HepG2 (cell line): ENCODE data around the gene PSG6. TPM values are rescaled to one million over a fixed set of nuclear protein-coding genes. Genes with fewer than 3 reads are reported as not detected.

Experiments used
- ATAC-seq: fragments of 200-7000 bp; cut with Tn5 transposase; 3 replicates; pipeline ENCODE4 v1.9.1; 2020; ENCODE audit warnings: mild to moderate bottlenecking, moderate library complexity
- BruUV-seq: library from RNA; stranded (reverse); fragments of 400-500 nt; replicated peaks from 2 replicates; lab custom pipeline; 2021; lab: Mats Ljungman, UMichigan
- CTCF ChIA-PET: fragments of 300-600 bp; formaldehyde crosslinking; extraction: SDS; loops from one replicate; lab custom pipeline; 2021; ENCODE audit warnings: low total read pairs, inconsistent platforms, low intra/inter-chr PET ratio; lab: Yijun Ruan, JAX
- POLR2A ChIA-PET: fragments of 350-600 bp; sonication (Branson Sonifier 250); formaldehyde crosslinking; loops from one replicate; lab custom pipeline; 2020; ENCODE audit warnings: antibody characterized with exemption, inconsistent platforms; lab: Yijun Ruan, JAX
- DNase-seq: peaks from one replicate; pipeline ENCODE4 v3.0.0-alpha.2; 2015; ENCODE audit warnings: low spot score
- FAIRE-seq: peaks from 3 replicates; lab custom pipeline; 2011; peaks lifted over from hg19 to GRCh38; lab: Jason Lieb, UNC
- H2AFZ ChIP-seq: one replicate; pipeline ENCODE4 v1.6.1; 2011; ENCODE audit warnings: low read length, inconsistent platforms
- H3K27ac ChIP-seq: fragments of 300-600 bp; 3 replicates; pipeline ENCODE4 v1.8.0; 2011; ENCODE audit warnings: mixed run types, mild to moderate bottlenecking, mixed read lengths, low read length, inconsistent platforms; ENCODE audit not compliant: insufficient read depth; ENCODE audit errors: extremely low read length
- H3K27me3 ChIP-seq, 2 experiments: fragments of 200-600 bp in 1 of 2; 2 replicates in 1 of 2; 3 replicates in 1 of 2; pipeline versions ENCODE4 v1.6.0 to v1.8.0; 2011; ENCODE audit warnings: low read length in 2 of 2, mild to moderate bottlenecking in 2 of 2, moderate library complexity in 2 of 2, inconsistent platforms in 1 of 2; ENCODE audit not compliant: insufficient read depth in 2 of 2, control insufficient read depth in 1 of 2
- H3K36me3 ChIP-seq, 2 experiments: fragments of 200-600 bp in 1 of 2; replicated peaks in 1 of 2; 2 replicates in 1 of 2; 3 replicates in 1 of 2; pipeline versions ENCODE4 v1.5.1 to v1.8.0; 2011; ENCODE audit warnings: low read length in 2 of 2, inconsistent platforms in 1 of 2; ENCODE audit not compliant: insufficient read depth in 2 of 2, control insufficient read depth in 1 of 2
- H3K4me1 ChIP-seq: 2 replicates; pipeline ENCODE4 v1.5.1; 2012; ENCODE audit warnings: low read length, inconsistent platforms; ENCODE audit not compliant: insufficient read depth
- H3K4me2 ChIP-seq: 2 replicates; pipeline ENCODE4 v1.6.0; 2011; ENCODE audit warnings: low read depth, low read length, inconsistent platforms
- H3K4me3 ChIP-seq, 3 experiments: fragments of 200-600 bp in 1 of 3; sonication (generic), shearing (Covaris generic) in 1 of 3; replicated peaks in 1 of 3; 2 replicates each; pipeline ENCODE4 v1.5.1; 2011 to 2016; ENCODE audit warnings: low read length in 3 of 3, inconsistent platforms in 2 of 3, low read depth in 2 of 3, mild to moderate bottlenecking in 2 of 3, control low read depth in 1 of 3, mixed read lengths in 1 of 3; ENCODE audit not compliant: insufficient read depth in 1 of 3
- H3K79me2 ChIP-seq: one replicate; pipeline ENCODE4 v1.6.1; 2011; ENCODE audit warnings: low read length, inconsistent platforms; ENCODE audit not compliant: insufficient read depth
- H3K9ac ChIP-seq: 2 replicates; pipeline ENCODE4 v1.6.0; 2011; ENCODE audit warnings: mild to moderate bottlenecking, low read depth, low read length, inconsistent platforms; ENCODE audit not compliant: insufficient read depth
- H3K9me3 ChIP-seq: 2 replicates; pipeline ENCODE4 v1.5.1; 2012; ENCODE audit warnings: mild to moderate bottlenecking, low read length
- H4K20me1 ChIP-seq: 2 replicates; pipeline ENCODE4 v1.6.0; 2011; ENCODE audit warnings: inconsistent platforms, mild to moderate bottlenecking, low read length, moderate library complexity; ENCODE audit not compliant: insufficient read depth
- AKAP8 ChIP-seq: sonication (generic); formaldehyde crosslinking; IDR thresholded peaks from 2 replicates; pipeline ENCODE4 v1.5.1; 2020; ENCODE audit warnings: mild to moderate bottlenecking, missing genetic modification reagents
- ARHGAP35 ChIP-seq: sonication (generic); formaldehyde crosslinking; IDR thresholded peaks from 2 replicates; pipeline ENCODE4 v1.9.0; 2022; ENCODE audit warnings: mild to moderate bottlenecking, inconsistent platforms, moderate library complexity, missing genetic modification reagents, borderline replicate concordance
- DMAP1 ChIP-seq: IDR thresholded peaks from 2 replicates; pipeline ENCODE4 v1.6.1; 2016
- GZF1 ChIP-seq: sonication (generic); formaldehyde crosslinking; IDR thresholded peaks from 2 replicates; pipeline ENCODE4 v1.5.1; 2020; ENCODE audit warnings: mild to moderate bottlenecking, missing genetic modification reagents
- KLF12 ChIP-seq: sonication (generic); formaldehyde crosslinking; IDR thresholded peaks from 2 replicates; pipeline ENCODE4 v1.4.0; 2020; ENCODE audit warnings: missing genetic modification reagents, borderline replicate concordance
- MTF2 ChIP-seq: sonication (generic); formaldehyde crosslinking; IDR thresholded peaks from 2 replicates; pipeline ENCODE4 v1.5.0; 2020; ENCODE audit warnings: missing genetic modification reagents, borderline replicate concordance
- SIN3B ChIP-seq: fragments of 150-350 bp; IDR thresholded peaks from 2 replicates; pipeline ENCODE4 v1.6.1; 2014; ENCODE audit warnings: low read length
- TEAD2 ChIP-seq: sonication (generic); formaldehyde crosslinking; IDR thresholded peaks from 2 replicates; pipeline ENCODE4 v1.9.0; 2021; ENCODE audit warnings: missing genetic modification reagents
- TRIM24 ChIP-seq: sonication (generic); formaldehyde crosslinking; IDR thresholded peaks from 2 replicates; pipeline ENCODE4 v1.8.0; 2022; ENCODE audit warnings: mild to moderate bottlenecking, missing genetic modification reagents
- ZC3H13 ChIP-seq: sonication (generic); formaldehyde crosslinking; IDR thresholded peaks from 2 replicates; pipeline ENCODE4 v1.8.1; 2023; ENCODE audit warnings: mild to moderate bottlenecking, missing genetic modification reagents, moderate library complexity
- ZNF317 ChIP-seq: sonication (generic); formaldehyde crosslinking; IDR thresholded peaks from 2 replicates; pipeline ENCODE4 v1.5.0; 2020; ENCODE audit warnings: mild to moderate bottlenecking, missing genetic modification reagents
- ZNF775 ChIP-seq: sonication (generic); formaldehyde crosslinking; IDR thresholded peaks from 2 replicates; pipeline ENCODE4 v1.4.0; 2020; ENCODE audit warnings: missing genetic modification reagents, mild to moderate bottlenecking, moderate library complexity, borderline replicate concordance
- ZNF878 ChIP-seq: sonication (generic); formaldehyde crosslinking; IDR thresholded peaks from 2 replicates; pipeline ENCODE4 v1.8.1; 2023; ENCODE audit warnings: mild to moderate bottlenecking, missing genetic modification reagents, moderate library complexity
- WGBS: methylation state at CpG from one replicate; pipeline ENCODE4 v1.1.6; 2017; ENCODE audit warnings: low lambda C conversion rate; 5-methylcytosine and 5-hydroxymethylcytosine counted together
- in situ Hi-C: cut with HindIII; loops from 2 replicates; pipeline ENCODE4 v1.10.0; 2017; ENCODE audit warnings: low pct_unique_long_range_greater_than_20kb; ENCODE audit not compliant: extremely low pct_ligation_motif_present
- intact Hi-C: fragments of 100-400 bp; cut with micrococcal nuclease; formaldehyde crosslinking; loops from one replicate; pipeline ENCODE4 v1.10.0; 2022; ENCODE audit not compliant: unreplicated experiment
- polyA plus RNA-seq, 8 experiments: library from polyadenylated mRNA; depleted of rRNA in 3 of 8; stranded (reverse) in 7 of 8; unstranded in 1 of 8; fragments of >200 nt; fragmentation: Illumina TruSeq in 4 of 8; extraction: Trizol in 4 of 8; gene quantifications; 2 replicates each; pipeline versions ENCODE4 v1.2.1 to v1.2.3, GENCODE V29; 2011 to 2016; ENCODE audit warnings: low read depth in 4 of 8, missing spikeins in 1 of 8, mixed read lengths in 1 of 8; ENCODE audit not compliant: insufficient read depth in 1 of 8
- total RNA-seq, 5 experiments: library from RNA; depleted of rRNA; stranded (reverse); fragments of >200 nt; fragmentation: Illumina TruSeq; extraction: Trizol; gene quantifications; 2 replicates each; pipeline ENCODE4 v1.2.3, GENCODE V29; 2016; ENCODE audit warnings: low read depth in 1 of 5
- TF ChIP-seq, protein P1 (sequence below): sonication (generic); formaldehyde crosslinking; IDR thresholded peaks from 2 replicates; pipeline ENCODE4 v1.8.1; 2023; ENCODE audit warnings: mild to moderate bottlenecking, missing genetic modification reagents, borderline replicate concordance
- TF ChIP-seq, protein P2 (sequence below): fragments of 450-650 bp; IDR thresholded peaks from 2 replicates; pipeline ENCODE4 v1.6.1; 2016
- TF ChIP-seq, protein P3 (sequence below): sonication (generic); formaldehyde crosslinking; conservative IDR thresholded peaks from 2 replicates; pipeline ENCODE4 v1.8.1; 2023; ENCODE audit warnings: missing genetic modification reagents
- TF ChIP-seq, protein P4 (sequence below): sonication (generic); formaldehyde crosslinking; IDR thresholded peaks from 2 replicates; pipeline ENCODE4 v1.4.0; 2020; ENCODE audit warnings: missing genetic modification reagents

Gene PSG6
- total and polyA plus RNA-seq, 2 of the 13 experiments (the other 11 are each of a cell fraction or from before 2014, with no cell fraction given) = not detected

DNA sequence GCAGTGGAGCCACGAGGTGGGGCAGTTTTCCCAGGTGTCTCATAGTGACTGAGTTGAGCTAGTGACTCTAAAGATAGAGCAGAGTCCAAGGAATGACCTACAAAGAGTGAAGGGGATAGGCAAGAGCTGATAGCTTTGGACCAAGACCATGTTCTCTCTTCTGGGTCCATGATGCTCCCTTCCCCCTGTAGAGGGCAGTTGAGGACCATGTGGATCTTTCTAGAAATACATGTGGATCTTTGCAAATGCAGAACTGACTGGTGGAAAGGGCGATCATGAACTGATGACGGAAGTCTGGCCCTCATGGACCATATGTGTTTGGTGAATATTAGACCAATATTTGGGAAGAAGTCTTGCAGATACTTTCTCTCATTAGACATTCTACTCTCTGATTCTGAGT, 45.1 kb downstream of the PSG6 start:
- TF ChIP-seq KLF12 (CRISPR knock-in tag) = no peak
- TF ChIP-seq AKAP8 = no peak
- no peak for TF ChIP-seq SIN3B
- TF ChIP-seq TEAD2 (CRISPR knock-in tag) = no peak
- TF ChIP-seq, protein P1, sequence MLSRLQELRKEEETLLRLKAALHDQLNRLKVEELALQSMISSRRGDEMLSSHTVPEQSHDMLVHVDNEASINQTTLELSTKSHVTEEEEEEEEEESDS (CRISPR knock-in tag) = no peak
- no peak for TF ChIP-seq ZC3H13 (CRISPR knock-in tag)
- TF ChIP-seq, protein P2, sequence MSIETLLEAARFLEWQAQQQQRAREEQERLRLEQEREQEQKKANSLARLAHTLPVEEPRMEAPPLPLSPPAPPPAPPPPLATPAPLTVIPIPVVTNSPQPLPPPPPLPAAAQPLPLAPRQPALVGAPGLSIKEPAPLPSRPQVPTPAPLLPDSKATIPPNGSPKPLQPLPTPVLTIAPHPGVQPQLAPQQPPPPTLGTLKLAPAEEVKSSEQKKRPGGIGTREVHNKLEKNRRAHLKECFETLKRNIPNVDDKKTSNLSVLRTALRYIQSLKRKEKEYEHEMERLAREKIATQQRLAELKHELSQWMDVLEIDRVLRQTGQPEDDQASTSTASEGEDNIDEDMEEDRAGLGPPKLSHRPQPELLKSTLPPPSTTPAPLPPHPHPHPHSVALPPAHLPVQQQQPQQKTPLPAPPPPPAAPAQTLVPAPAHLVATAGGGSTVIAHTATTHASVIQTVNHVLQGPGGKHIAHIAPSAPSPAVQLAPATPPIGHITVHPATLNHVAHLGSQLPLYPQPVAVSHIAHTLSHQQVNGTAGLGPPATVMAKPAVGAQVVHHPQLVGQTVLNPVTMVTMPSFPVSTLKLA = peak; percentile 72
- H2AFZ ChIP-seq = no peak overlapping the region
- no peak overlapping the region for H3K9ac ChIP-seq
- no peaks in the 10 kb centered on the region for H3K36me3 ChIP-seq
- ATAC-seq = no peak
- H4K20me1 ChIP-seq = no peaks in the 10 kb centered on the region
- no peak overlapping the region for H3K4me2 ChIP-seq
- no peak for FAIRE-seq
- H3K79me2 ChIP-seq = no peaks in the 10 kb centered on the region
- no peak for DNase-seq
- no peak overlapping the region for H3K4me3 ChIP-seq
- H3K9me3 ChIP-seq = no peaks in the 10 kb centered on the region
- CTCF ChIA-PET = no interaction called here
- intact Hi-C loops (no loop called here), in situ Hi-C loops (no loop called here)
- 29% methylated on average over 3 of the region's 3 CpGs for WGBS
- POLR2A ChIA-PET = no interaction called here
- no peaks in the 10 kb centered on the region for H3K27me3 ChIP-seq
- no peaks in the 10 kb centered on the region for H3K4me1 ChIP-seq
- BruUV-seq = no TSS peak
- H3K27ac ChIP-seq = no peak overlapping the region

DNA sequence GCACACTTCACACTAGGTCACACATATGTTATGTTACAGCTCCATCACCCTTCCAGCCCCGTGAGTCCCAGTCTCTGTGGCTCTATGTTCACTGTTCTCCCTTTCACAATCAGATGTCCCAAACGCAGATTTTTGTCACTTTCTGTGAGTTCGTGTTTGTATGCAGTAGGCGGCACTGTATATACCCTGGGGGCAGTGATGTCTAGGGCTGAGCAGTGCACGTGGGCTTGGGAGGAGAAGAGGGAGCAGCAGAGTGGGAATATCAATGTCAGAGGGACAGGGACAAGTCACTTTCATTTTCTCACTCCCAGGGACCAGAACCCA, 60.2 kb downstream of the PSG6 start:
- no peak for DNase-seq
- H3K36me3 ChIP-seq = no peaks in the 10 kb centered on the region
- intact Hi-C loops (no loop called here), in situ Hi-C loops (no loop called here)
- H3K27me3 ChIP-seq = no peaks in the 10 kb centered on the region
- H3K4me2 ChIP-seq = no peak overlapping the region
- no peaks in the 10 kb centered on the region for H4K20me1 ChIP-seq
- FAIRE-seq = no peak
- H3K4me3 ChIP-seq = no peak overlapping the region
- ChIA-PET POLR2A (no interaction called here), CTCF (interaction anchor here (1.0 kb wide), 1 partner anchor 64 kb away, joined by 3 read pairs; no protein-coding TSS in a partner anchor)
- no peak for ATAC-seq
- H3K9ac ChIP-seq = no peak overlapping the region
- no peak overlapping the region for H3K27ac ChIP-seq
- H3K4me1 ChIP-seq = no peaks in the 10 kb centered on the region
- H3K9me3 ChIP-seq = no peaks in the 10 kb centered on the region
- no TSS peak for BruUV-seq
- no peaks in the 10 kb centered on the region for H3K79me2 ChIP-seq
- no peak overlapping the region for H2AFZ ChIP-seq
- WGBS = 41% methylated on average over 4 of the region's 5 CpGs
- no peak for TF ChIP-seq ZNF775 (CRISPR knock-in tag)
- TF ChIP-seq, protein P3, sequence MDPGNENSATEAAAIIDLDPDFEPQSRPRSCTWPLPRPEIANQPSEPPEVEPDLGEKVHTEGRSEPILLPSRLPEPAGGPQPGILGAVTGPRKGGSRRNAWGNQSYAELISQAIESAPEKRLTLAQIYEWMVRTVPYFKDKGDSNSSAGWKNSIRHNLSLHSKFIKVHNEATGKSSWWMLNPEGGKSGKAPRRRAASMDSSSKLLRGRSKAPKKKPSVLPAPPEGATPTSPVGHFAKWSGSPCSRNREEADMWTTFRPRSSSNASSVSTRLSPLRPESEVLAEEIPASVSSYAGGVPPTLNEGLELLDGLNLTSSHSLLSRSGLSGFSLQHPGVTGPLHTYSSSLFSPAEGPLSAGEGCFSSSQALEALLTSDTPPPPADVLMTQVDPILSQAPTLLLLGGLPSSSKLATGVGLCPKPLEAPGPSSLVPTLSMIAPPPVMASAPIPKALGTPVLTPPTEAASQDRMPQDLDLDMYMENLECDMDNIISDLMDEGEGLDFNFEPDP = no peak
- no peak for TF ChIP-seq ZNF317
- TF ChIP-seq GZF1 (CRISPR knock-in tag) = no peak
- no peak for TF ChIP-seq ARHGAP35 (CRISPR knock-in tag)
- TF ChIP-seq MTF2 (CRISPR knock-in tag) = no peak
- TF ChIP-seq, protein P4, sequence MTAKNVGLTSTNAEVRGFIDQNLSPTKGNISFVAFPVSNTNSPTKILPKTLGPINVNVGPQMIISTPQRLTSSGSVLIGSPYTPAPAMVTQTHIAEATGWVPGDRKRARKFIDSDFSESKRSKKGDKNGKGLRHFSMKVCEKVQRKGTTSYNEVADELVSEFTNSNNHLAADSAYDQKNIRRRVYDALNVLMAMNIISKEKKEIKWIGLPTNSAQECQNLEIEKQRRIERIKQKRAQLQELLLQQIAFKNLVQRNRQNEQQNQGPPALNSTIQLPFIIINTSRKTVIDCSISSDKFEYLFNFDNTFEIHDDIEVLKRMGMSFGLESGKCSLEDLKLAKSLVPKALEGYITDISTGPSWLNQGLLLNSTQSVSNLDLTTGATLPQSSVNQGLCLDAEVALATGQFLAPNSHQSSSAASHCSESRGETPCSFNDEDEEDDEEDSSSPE = no peak
- TF ChIP-seq ZNF878 (CRISPR knock-in tag) = no peak
- no peak for TF ChIP-seq TRIM24 (CRISPR knock-in tag)
- TF ChIP-seq DMAP1 = no peak
